HG03520 (cell line): ENCODE measurements around the gene ODAD4.
"Not testable (repeated sequence)": the region's sequence is repeated elsewhere in the genome, so short reads cannot be mapped to it uniquely, and the experiment has no call there.

ENCODE experiments used
- ATAC-seq: cut with Tn5 transposase; IDR thresholded peaks from one replicate; pipeline ENCODE4 v1.9.1; 2021; ENCODE audit warnings: mild to moderate bottlenecking, moderate library complexity; ENCODE audit not compliant: unreplicated experiment

Gene ODAD4

DNA sequence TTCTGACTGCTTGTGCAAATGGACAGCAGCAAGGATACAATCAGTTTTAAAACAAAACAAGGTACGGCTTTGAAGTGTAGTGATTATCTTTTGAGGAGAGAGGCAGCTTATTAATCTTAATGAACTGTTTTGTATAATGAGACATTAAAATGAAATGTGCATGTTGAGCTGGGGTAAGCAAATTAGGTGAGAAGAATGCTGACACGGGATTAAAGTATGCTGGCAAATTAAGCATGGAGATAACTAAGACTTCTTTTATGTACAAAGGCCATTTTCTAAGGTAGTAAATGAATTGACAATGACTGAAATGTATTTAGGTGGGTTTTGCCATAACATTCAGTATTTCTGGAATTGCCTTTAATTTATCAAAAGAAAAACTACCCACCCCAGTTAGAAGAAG lies 68.1 kb downstream of the ODAD4 start:
- ATAC-seq = no peak

- no peak for ATAC-seq
Observed at GRCh38 chr17:42000413-42001133, 70.2 kb downstream of the ODAD4 start.

- no peak for ATAC-seq
Observed at GRCh38 chr17:42001729-42002128, 71.3 kb downstream of the ODAD4 start.

- no peak for ATAC-seq
Observed at GRCh38 chr17:42002175-42002791, 71.9 kb downstream of the ODAD4 start.

- ATAC-seq = no peak
Observed at GRCh38 chr17:42002792-42003301, 72.4 kb downstream of the ODAD4 start.

DNA sequence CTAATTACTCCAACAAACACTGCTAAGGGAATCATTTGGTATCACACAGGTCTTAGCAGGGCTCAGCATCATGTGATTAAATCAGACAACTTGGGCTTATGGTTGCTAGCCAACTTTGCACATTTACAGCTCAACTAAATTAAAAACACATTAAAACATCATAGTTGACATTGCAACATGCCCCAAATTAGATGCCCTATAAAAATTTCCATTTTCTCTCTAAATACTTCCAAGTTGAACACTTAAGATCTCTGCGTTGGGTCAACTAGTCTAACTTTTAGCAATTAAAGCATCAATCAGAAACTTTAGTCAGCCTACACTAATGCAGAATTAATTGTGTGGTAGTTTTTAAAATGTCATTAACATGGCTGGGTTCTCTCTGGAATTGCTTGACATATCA lies 74.7 kb downstream of the ODAD4 start:
- ATAC-seq = no peak

DNA sequence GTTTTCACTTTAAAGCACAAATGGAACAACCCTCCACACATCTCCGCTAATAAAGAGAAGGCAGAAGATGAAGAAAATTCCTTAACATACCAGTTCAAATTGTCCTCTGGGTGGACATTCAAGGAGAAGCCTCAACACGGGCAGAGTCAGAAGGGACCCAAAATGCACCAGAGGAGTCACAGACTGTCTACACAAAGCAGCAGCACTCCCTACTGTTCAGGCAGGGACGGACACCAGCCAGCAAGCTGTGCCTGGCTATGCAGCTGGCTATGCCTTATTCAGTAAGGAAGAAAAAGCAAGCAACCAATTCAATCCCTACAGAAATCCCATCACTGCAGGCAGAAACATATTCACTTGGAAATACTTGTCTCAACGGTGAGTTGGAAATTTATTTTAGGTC lies 78.8 kb downstream of the ODAD4 start:
- no peak for ATAC-seq

DNA sequence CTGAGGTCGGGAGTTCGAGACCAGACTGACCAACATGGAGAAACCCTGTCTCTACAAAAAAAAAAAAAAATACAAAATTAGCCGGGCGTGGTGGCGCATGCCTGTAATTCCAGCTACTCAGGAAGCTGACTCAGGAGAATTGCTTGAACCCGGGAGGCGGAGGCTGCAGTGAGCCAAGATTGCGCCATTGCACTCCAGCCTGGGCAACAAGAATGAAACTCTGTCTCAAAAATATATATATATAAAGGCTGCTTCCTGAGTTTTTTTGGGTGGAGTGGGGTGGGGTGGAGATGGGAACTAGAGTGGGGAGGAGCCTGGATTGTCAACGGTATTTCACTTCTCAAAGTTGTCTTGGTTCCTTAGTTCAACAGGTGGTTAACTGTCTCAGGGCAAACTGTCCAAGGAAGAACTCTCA lies 79.9 kb downstream of the ODAD4 start:
- ATAC-seq = not testable (repeated sequence)

GRCh38 chr17:42010898-42011516 lies 80.6 kb downstream of the ODAD4 start:
- ATAC-seq = no peak

GRCh38 chr17:42012363-42012762 lies 81.9 kb downstream of the ODAD4 start:
- not testable (repeated sequence) for ATAC-seq

- not testable (repeated sequence) for ATAC-seq
Observed at GRCh38 chr17:42013740-42014139, 83.3 kb downstream of the ODAD4 start.
